Measurements from ENCODE around the gene SLC35F2.
A peak's percentile ranks its signal among the peaks of the same experiment; 100 is the strongest.
"Not testable (repeated sequence)": the region's sequence is repeated elsewhere in the genome, so short reads cannot be mapped to it uniquely, and the experiment has no call there.

SLC35F2 gene

GRCh38 chr11:107847184-107847583, 11.4 kb downstream of the SLC35F2 start:
- no peak for DNase-seq
- in situ Hi-C loops (cut with MboI; ENCODE audit: low pct_unique_long_range_greater_than_20kb, low sequenced_read_pairs): no loop called here

GRCh38 chr11:107844041-107844440, 14.5 kb downstream of the SLC35F2 start:
- in situ Hi-C loops (cut with MboI; ENCODE audit: low pct_unique_long_range_greater_than_20kb, low sequenced_read_pairs): no loop called here
- no peak for DNase-seq

- in situ Hi-C loops (cut with MboI; ENCODE audit: low pct_unique_long_range_greater_than_20kb, low sequenced_read_pairs): no loop called here
- DNase-seq: no peak
Observed at GRCh38 chr11:107842412-107843100, 16.0 kb downstream of the SLC35F2 start.

- DNase-seq: no peak
- in situ Hi-C loops (cut with MboI; ENCODE audit: low pct_unique_long_range_greater_than_20kb, low sequenced_read_pairs): no loop called here
Observed at GRCh38 chr11:107840129-107840484, 18.5 kb downstream of the SLC35F2 start.

- in situ Hi-C loops (cut with MboI; ENCODE audit: low pct_unique_long_range_greater_than_20kb, low sequenced_read_pairs): no loop called here
- DNase-seq: no peak
Observed at GRCh38 chr11:107836851-107837250, 21.7 kb downstream of the SLC35F2 start.

DNA sequence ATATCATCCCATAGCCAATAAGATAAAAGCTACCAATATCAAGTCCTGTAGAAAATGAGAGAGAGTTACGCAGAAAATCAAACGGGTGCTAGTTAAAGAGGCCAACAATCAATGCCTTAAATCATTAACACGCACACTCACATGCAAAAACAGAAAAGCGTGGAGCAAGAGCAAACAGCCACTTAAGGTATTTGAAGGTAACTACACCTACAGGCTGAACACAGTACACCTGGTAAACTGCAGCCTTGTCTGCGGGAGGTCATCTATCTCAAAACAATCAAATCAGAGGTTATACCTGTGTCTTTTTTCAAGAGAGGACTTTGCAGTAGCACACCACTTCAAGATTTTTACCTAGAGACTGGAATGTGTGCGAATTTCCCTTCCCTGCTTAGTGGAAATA, 23.6 kb downstream of the SLC35F2 start:
- in situ Hi-C loops (cut with MboI; ENCODE audit: low pct_unique_long_range_greater_than_20kb, low sequenced_read_pairs): no loop called here
- DNase-seq: no peak

- DNase-seq; in situ Hi-C loops (cut with MboI; ENCODE audit: low pct_unique_long_range_greater_than_20kb, low sequenced_read_pairs): not testable (repeated sequence)
Observed at GRCh38 chr11:107833926-107834325, 24.7 kb downstream of the SLC35F2 start.

DNA sequence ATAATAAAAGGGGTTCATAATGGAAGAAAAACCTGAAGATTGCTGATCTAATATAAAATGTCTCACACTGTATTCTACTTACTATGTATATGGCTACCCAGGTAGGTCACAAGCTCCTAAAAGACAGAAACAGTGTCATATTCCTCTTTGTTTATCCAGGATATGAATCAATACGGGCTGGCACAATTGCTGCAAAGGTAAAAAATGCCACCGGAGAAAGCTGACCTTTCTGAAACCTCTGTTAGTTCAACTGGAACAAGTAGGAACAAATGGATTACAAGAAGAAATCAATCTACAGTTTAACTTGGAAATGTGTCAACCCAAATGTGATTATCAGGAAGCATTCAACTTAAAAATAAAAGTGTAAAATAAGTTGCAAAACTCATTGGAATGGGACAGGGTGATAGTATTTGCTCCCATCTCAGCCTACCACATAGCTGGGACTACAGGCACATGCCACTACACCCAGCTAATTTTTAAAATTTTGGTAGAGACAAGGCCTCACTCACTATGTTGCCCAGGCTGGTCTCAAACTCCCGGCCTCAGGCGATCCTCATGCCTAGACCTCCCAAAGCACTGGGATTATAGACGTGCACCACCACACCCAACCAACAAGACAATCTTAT, 27.6 kb downstream of the SLC35F2 start:
- in situ Hi-C loops (cut with MboI; ENCODE audit: low pct_unique_long_range_greater_than_20kb, low sequenced_read_pairs): no loop called here
- DNase-seq: no peak

DNA sequence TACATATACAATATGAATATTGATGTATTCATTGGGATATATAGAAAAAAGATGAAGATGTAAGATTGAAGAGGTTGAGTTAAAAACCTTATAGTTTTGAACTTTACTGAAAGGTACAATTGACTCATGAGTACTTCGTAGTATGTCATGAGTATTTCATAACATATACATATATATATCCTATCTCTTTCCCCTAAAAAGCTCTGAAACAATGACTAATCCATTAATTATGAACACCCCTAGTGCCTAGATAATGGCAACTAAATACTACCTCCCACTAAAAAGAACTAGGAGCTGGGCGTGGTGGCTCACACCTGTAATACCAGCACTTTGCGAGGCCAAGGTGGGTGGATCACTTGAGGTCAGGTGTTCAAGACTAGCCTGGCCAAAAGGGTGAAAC, 31.5 kb downstream of the SLC35F2 start:
- DNase-seq: no peak
- in situ Hi-C loops (cut with MboI; ENCODE audit: low pct_unique_long_range_greater_than_20kb, low sequenced_read_pairs): no loop called here

GRCh38 chr11:107825875-107826274, 32.7 kb downstream of the SLC35F2 start:
- in situ Hi-C loops (cut with MboI; ENCODE audit: low pct_unique_long_range_greater_than_20kb, low sequenced_read_pairs): no loop called here
- DNase-seq: no peak

- peak; percentile 47 for DNase-seq
- in situ Hi-C loops (cut with MboI; ENCODE audit: low pct_unique_long_range_greater_than_20kb, low sequenced_read_pairs): no loop called here
Observed at GRCh38 chr11:107824668-107825369, 33.8 kb downstream of the SLC35F2 start.

- in situ Hi-C loops (cut with MboI; ENCODE audit: low pct_unique_long_range_greater_than_20kb, low sequenced_read_pairs): no loop called here
- DNase-seq: no peak
Observed at GRCh38 chr11:107821199-107821927, 37.2 kb downstream of the SLC35F2 start.

- in situ Hi-C loops (cut with MboI; ENCODE audit: low pct_unique_long_range_greater_than_20kb, low sequenced_read_pairs): no loop called here
- no peak for DNase-seq
Observed at GRCh38 chr11:107819361-107820014, 39.1 kb downstream of the SLC35F2 start.

GRCh38 chr11:107818491-107818890, 40.1 kb downstream of the SLC35F2 start:
- DNase-seq: no peak
- in situ Hi-C loops (cut with MboI; ENCODE audit: low pct_unique_long_range_greater_than_20kb, low sequenced_read_pairs): no loop called here

- no peak for DNase-seq
- in situ Hi-C loops (cut with MboI; ENCODE audit: low pct_unique_long_range_greater_than_20kb, low sequenced_read_pairs): no loop called here
Observed at GRCh38 chr11:107816028-107816427, 42.6 kb downstream of the SLC35F2 start.

DNA sequence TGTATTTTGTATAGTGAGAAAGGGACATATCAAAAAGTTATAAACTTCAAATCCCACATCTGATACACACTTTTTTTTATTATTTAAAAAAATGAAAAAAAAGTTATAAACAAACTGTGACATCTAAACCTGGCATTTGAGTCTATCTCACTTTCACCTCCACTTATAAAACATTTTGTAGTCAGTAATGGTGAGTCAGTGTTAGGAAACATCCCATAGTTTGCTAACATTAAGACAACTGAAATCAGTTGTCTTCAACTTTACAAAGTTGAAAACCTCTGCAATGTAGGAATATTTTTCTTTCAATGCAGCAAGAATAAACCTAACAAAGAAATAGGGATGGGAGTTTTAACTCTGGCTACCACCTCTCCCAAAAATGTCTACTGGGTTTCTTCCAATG, 47.7 kb downstream of the SLC35F2 start:
- in situ Hi-C loops (cut with MboI; ENCODE audit: low pct_unique_long_range_greater_than_20kb, low sequenced_read_pairs): no loop called here

DNA sequence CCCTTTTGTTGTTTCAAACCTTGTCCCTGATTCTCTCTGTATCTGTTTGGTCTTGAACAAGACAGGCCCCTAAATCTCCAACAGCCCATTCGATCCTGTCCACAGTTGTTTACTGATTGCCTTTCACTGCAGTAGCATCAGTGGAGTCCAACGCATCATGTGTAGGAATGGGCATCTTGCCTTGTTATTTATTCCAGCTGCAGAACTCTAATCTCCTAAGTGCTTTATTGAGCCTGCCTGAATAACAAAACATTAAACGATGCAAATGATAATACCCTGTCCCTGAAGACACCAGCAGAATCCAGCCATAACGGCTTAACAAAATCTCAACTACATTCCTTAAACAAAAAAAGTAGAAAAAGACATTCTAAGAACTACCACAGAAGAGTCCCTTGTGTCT, 50.1 kb downstream of the SLC35F2 start:
- DNase-seq: no peak
- in situ Hi-C loops (cut with MboI; ENCODE audit: low pct_unique_long_range_greater_than_20kb, low sequenced_read_pairs): no loop called here

More for the DNA sequence above, 47.7 kb downstream of the SLC35F2 start:
- no peak for DNase-seq

DNA sequence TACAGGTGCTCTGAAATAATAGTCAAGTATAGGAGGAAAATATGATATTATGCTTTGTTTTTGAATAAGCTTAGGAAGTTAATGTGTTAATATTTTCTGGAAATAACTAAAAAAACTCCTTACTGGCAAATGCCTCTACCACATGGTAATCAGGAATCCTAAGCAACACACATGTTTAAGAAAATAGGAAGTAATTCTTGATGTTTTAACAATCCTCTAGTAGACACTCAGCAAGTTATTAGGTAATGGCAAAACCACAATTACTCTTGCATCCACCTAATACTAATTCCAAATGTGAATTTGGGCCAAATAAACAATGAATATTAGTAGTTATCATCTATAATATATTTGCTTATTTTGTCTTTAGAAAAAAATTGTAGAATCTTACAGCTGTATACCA, 53.6 kb downstream of the SLC35F2 start:
- in situ Hi-C loops (cut with MboI; ENCODE audit: low pct_unique_long_range_greater_than_20kb, low sequenced_read_pairs): no loop called here
- DNase-seq: no peak

GRCh38 chr11:107804211-107804610, 54.4 kb downstream of the SLC35F2 start:
- no peak for DNase-seq
- in situ Hi-C loops (cut with MboI; ENCODE audit: low pct_unique_long_range_greater_than_20kb, low sequenced_read_pairs): no loop called here
